Measurements from ENCODE around the gene TP53.
A peak's percentile ranks its signal among the peaks of the same experiment; 100 is the strongest.
"Not testable (repeated sequence)": the region's sequence is repeated elsewhere in the genome, so short reads cannot be mapped to it uniquely, and the experiment has no call there.

TP53 gene

GRCh38 chr17:7629939-7630571, 57.2 kb downstream of the TP53 start, which contains the start of gene SHBG:
TSS of gene SHBG (plus strand) at chr17:7630135. CDS start at chr17:7630173, 38 bp downstream.
- DNase-seq = no peak

DNA sequence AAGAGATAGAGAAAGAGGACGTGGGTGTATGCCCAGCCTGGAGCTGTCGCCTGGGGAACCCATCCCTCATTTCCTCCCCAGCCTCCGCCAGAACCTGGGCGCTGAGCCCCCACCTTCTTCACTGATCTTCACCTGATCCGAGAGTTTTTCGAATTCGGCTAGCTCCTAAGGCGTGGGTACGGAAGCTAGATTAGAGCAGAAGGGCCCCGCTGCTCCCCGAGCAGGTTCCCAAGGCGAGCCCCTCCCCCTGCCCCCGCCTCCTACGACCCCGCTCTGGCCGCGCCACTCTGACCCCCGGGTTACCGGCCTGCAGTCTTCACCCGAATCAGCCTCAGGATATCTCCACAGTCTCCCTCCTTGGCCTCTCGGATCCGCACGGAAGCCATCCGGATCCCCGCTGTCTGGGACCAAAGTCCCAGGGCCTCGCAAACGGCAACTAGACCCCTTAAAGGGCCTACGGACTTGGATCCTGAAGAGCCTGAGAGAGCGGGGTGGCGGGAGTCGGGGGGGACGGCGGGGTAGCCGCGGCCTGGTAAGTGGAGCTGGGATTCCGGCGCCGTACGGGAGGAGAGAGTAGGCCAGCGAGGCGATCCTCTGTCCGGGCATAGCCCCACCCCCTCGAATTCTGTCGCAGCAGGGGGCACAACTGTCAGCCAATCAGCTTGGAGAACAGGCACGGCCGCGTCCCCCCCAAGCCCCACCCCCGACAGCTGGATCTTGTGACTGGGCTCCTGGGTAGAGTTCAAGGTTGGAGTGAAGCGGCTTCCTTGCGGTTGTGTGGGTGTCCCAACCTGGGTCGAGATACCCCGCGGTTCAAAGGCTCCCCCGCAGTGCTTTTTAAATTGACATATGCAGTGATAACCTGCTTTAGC, 59.8 kb downstream of the TP53 start, which contains the start of gene SAT2:
TSS of gene SAT2 (minus strand) at position 572 of the 872 bp plus-strand sequence. CDS start at position 386, 186 bp downstream.
- peak; percentile 89 for DNase-seq

GRCh38 chr17:7626956-7627249, 60.4 kb downstream of the TP53 start:
- no peak for DNase-seq

DNA sequence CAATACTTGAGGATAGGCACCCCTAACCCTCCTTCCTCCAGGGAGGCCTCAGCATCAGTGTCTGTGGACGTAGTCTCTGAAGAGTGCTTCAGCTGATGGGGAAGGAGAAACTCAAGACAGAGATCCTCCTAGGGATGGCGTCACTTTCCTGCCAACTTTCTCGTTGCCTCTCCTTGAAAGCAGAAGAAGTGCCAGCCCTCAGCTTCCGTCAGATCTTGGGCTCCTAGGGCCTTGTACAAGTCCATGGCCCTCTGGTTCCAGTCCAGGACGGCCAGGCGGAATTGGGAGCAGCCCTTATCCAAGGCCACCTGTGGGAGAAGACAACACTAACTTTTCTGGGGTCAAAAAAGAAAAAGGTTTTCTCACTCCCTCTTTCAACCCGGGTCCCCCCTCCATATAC, 61.0 kb downstream of the TP53 start:
- DNase-seq = no peak

GRCh38 chr17:7625749-7626148, 61.5 kb downstream of the TP53 start:
- not testable (repeated sequence) for DNase-seq

DNA sequence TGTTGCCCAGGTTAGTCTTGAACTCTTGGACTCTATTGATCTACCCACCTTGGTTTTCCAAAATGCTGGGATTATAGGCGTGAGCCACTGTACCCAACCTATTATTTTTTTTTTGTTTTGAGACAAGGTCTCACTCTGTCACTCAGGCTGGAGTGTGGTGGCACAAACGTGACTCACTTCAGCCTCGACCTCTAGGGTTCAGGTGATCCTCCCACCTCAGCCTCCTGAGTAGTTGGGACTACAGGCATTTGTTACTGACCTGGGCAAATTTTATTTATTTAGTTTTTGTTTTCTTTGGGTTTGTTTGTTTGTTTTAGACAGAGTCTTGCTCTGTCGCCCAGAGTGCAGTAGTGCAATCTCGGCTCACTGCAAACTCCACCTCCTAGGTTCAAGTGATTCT, 63.6 kb downstream of the TP53 start:
- no peak for DNase-seq

DNA sequence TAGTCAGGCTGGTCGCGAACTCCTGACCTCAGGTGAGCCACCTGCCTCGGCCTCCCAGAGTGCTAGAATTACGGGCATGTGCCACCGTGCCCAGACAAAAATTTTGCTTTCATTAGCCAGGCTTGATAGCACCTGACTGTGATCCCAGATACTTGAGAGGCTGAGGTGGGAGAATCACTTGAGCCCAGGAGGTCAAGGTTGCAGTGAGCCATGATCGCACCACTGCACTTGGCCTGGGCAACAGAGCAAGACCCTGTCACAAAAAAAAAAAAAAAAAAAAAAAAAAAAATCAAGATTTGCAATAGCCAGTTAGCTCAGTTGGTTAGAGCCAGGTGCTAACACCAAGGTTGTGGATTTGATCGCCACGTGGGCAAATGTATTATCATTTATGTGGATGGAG, 66.5 kb downstream of the TP53 start:
- no peak for DNase-seq

DNA sequence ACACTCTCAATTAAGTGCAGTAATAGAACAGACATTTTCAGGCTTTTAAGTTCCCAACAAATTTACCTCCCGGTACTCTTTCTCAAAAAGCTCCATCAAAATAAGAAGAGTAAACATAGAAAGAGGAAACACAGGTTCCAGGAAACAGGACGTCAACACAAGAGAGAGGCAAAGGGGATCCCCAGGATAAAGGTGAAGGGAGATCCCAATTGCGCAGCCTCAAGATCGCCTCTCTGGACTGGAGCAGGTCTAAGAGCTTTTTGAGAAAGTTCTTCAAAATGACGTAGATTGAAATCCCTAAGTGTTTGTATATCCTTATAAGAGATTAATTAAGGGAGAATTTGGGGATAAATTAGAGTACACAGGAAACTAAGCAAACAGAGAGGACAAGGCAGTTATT, 68.7 kb downstream of the TP53 start:
- DNase-seq = no peak
